Central memory CD8-positive, alpha-beta T cell (primary cell): ENCODE data around the gene MT1H.
"Not testable (repeated sequence)": the region's sequence is repeated elsewhere in the genome, so short reads cannot be mapped to it uniquely, and the experiment has no call there.

Experiments used
- ATAC-seq: fragments of 150-1000 bp; cut with Tn5 transposase; replicated peaks from 2 replicates; pipeline ENCODE4 v1.10.0; 2022; ENCODE audit warnings: mild to moderate bottlenecking, moderate FRiP score, moderate number of reproducible peaks; ENCODE audit not compliant: poor library complexity, severe bottlenecking; ENCODE audit errors: extremely low read depth
- DNase-seq, 2 donors: peaks; one replicate each; pipeline ENCODE4 v3.0.0; 2021; ENCODE audit warnings: low spot score in 2 of 2
- H3K27ac Mint-ChIP-seq: one replicate; pipeline ENCODE4 v1.8.0; 2022; ENCODE audit warnings: low read depth, mild to moderate bottlenecking, moderate library complexity, mixed read lengths
- H3K27me3 Mint-ChIP-seq: one replicate; pipeline ENCODE4 v1.8.0; 2022; ENCODE audit warnings: mixed read lengths
- H3K36me3 Mint-ChIP-seq: one replicate; pipeline ENCODE4 v1.8.0; 2022; ENCODE audit warnings: mild to moderate bottlenecking, moderate library complexity, mixed read lengths; ENCODE audit not compliant: insufficient read depth
- H3K4me1 Mint-ChIP-seq: one replicate; pipeline ENCODE4 v1.8.0; 2022; ENCODE audit warnings: mixed read lengths
- H3K4me3 Mint-ChIP-seq: one replicate; pipeline ENCODE4 v1.8.0; 2022; ENCODE audit warnings: mild to moderate bottlenecking, moderate library complexity, mixed read lengths
- H3K9me3 Mint-ChIP-seq: one replicate; pipeline ENCODE4 v1.8.0; 2022; ENCODE audit warnings: mixed read lengths

MT1H gene

GRCh38 chr16:56669005-56669839 is at the start of gene MT1H:
Gene MT1H (plus strand): TSS chr16:56669814. CDS start chr16:56669885, 71 bp downstream.
- DNase-seq (no peak), ATAC-seq (no peak)
- Mint-ChIP-seq H3K4me1 (peaks cover 11% of the 10 kb centered on the region), H3K4me3 (no peak within 1 kb of the TSS), H3K36me3 (peaks cover 6% of the 10 kb centered on the region), H3K27me3 (peaks cover 80% of the 10 kb centered on the region), H3K27ac (no peak within 1 kb of the TSS), H3K9me3 (no peaks in the 10 kb centered on the region)

DNA sequence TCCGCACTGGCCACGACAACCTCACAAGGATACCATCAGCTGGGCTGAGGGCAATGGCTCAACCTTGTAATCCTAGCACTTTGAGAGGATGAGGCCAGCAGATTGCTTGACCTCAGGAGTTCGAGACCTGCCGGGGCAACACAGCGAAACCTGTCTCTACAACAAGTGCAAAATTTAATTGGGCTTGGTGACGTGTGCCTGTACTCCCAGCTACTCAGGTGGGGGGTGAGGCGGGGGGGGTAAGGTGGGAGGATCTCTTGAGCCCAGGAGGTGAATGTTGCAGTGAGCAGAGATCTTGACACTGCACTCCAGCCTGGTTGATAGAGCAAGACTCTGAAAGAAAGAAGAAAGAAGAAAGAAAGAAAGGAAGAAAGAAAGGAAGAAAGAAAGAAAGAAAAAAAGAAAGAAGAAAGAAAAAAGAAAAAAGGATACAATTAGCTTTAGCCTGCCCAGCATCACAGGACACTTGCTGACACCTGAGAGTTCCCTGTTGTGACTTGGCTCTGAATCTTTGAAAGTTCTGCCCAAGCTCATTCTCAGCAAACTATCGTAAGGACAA is 49.2 kb upstream of the MT1H start:
- no peak overlapping the region for H3K4me3 Mint-ChIP-seq
- DNase-seq: no peak
- H3K27ac Mint-ChIP-seq: no peak overlapping the region
- peaks cover 14% of the 10 kb centered on the region for H3K27me3 Mint-ChIP-seq
- H3K4me1 Mint-ChIP-seq: peaks cover 8% of the 10 kb centered on the region
- no peaks in the 10 kb centered on the region for H3K9me3 Mint-ChIP-seq
- ATAC-seq: no peak
- peaks cover 2% of the 10 kb centered on the region for H3K36me3 Mint-ChIP-seq

- not testable (repeated sequence) for H3K36me3 Mint-ChIP-seq, DNase-seq, H3K4me3 Mint-ChIP-seq, H3K9me3 Mint-ChIP-seq, ATAC-seq, H3K27ac Mint-ChIP-seq
- peaks cover 10% of the 10 kb centered on the region for H3K27me3 Mint-ChIP-seq
- H3K4me1 Mint-ChIP-seq: peaks cover 15% of the 10 kb centered on the region
Observed at GRCh38 chr16:56621665-56622445, 47.8 kb upstream of the MT1H start.

DNA sequence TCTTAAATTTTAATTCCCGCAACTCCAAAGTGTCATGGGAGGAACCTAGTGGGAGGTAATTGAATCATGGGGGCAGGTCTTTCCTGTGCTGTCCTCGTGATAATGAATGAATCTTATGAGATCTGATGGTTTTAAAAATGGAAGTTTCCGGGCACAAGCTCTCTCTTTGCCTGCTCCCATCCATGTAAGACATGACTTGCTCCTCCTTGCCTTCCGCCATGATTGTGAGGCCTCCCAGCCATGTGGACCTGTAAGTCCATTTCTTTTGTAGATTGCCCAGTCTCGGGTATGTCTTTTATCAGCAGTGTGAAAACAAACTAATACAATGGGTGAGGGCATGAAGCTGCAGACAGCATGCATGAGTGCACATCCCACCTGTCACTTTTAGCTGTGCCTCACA is 46.4 kb upstream of the MT1H start:
- not testable (repeated sequence) for H3K36me3 Mint-ChIP-seq, H3K9me3 Mint-ChIP-seq, H3K4me3 Mint-ChIP-seq, H3K27ac Mint-ChIP-seq, H3K27me3 Mint-ChIP-seq, ATAC-seq, DNase-seq
- peaks cover 15% of the 10 kb centered on the region for H3K4me1 Mint-ChIP-seq

- ATAC-seq: no peak
- Mint-ChIP-seq H3K9me3 (no peaks in the 10 kb centered on the region), H3K4me3 (no peak overlapping the region), H3K27me3 (no peaks in the 10 kb centered on the region), H3K4me1 (peaks cover 15% of the 10 kb centered on the region), H3K27ac (no peak overlapping the region), H3K36me3 (peaks cover 5% of the 10 kb centered on the region)
- no peak for DNase-seq
Observed at GRCh38 chr16:56623637-56624036, 46.0 kb upstream of the MT1H start.

DNA sequence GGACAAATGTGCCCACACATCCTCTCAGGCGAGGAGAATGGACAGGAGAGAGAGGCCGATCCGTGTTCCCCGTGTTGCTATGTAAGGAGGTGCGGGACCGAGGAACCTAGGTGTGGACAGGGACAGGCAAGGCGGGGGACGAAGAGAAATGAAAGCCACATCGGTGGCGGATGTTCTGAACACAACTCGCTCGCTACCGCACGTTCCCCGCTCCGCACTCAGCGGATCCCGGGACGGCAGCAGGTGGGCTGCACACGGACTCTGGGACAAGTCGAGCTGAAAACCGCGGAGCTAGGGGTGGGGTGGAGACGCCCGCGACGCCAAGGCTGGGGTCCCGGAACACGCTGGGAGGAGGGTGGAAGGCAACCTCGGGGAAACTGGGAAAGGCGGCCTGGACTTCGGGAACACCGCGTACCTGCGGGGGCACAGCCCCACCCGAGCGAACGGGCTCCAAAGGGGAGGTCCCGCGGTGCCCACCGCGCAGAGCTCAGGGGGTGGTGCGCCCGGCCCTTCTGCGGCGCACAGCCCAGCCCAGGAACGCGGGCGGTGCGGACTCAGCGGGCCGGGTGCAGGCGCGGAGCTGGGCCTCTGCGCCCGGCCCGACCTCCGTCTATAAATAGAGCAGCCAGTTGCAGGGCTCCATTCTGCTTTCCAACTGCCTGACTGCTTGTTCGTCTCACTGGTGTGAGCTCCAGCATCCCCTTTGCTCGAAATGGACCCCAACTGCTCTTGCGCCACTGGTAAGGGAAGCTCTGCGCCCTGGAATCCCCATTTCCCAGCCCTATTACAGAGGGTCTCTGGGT is 44.3 kb upstream of the MT1H start, which contains the start of gene MT1E:
TSS of gene MT1E (plus strand) at position 642 of the 803 bp plus-strand sequence. CDS start at position 713, 71 bp downstream.
- peaks cover 15% of the 10 kb centered on the region for H3K4me1 Mint-ChIP-seq
- peaks cover 1% of the 10 kb centered on the region for H3K27me3 Mint-ChIP-seq
- DNase-seq (peak in 1 of 2 donors; percentile 54), ATAC-seq (peak; percentile 98)
- peak within 1 kb of the TSS; percentile 91 for H3K27ac Mint-ChIP-seq
- H3K4me3 Mint-ChIP-seq: peak within 1 kb of the TSS; percentile 97
- peaks cover 5% of the 10 kb centered on the region for H3K36me3 Mint-ChIP-seq
- no peaks in the 10 kb centered on the region for H3K9me3 Mint-ChIP-seq

- DNase-seq (no peak), ATAC-seq (peak; percentile 13)
- peaks cover 15% of the 10 kb centered on the region for H3K4me1 Mint-ChIP-seq
- no peaks in the 10 kb centered on the region for H3K9me3 Mint-ChIP-seq
- H3K36me3 Mint-ChIP-seq: peaks cover 5% of the 10 kb centered on the region
- H3K27me3 Mint-ChIP-seq: peaks cover 9% of the 10 kb centered on the region
- peak overlapping the region; percentile 91 for H3K27ac Mint-ChIP-seq
- H3K4me3 Mint-ChIP-seq: peak overlapping the region; percentile 97
Observed at GRCh38 chr16:56625943-56626654, 43.5 kb upstream of the MT1H start.

DNA sequence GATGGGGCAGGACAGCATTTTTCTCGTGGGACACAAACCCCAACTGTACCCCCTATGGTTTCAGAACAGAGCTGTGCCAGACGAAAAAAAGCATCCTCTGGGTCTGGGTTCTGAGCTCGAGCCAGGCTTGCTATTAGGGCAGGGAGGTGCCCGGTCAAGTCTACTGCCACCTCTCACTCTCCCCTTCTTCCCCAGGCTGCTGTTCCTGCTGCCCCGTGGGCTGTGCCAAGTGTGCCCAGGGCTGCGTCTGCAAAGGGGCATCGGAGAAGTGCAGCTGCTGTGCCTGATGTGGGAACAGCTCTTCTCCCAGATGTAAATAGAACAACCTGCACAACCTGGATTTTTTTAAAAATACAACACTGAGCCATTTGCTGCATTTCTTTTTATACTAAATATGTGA is 42.9 kb upstream of the MT1H start:
- Mint-ChIP-seq H3K4me3 (peak overlapping the region; percentile 97), H3K9me3 (no peaks in the 10 kb centered on the region), H3K27ac (no peak overlapping the region), H3K27me3 (peaks cover 15% of the 10 kb centered on the region), H3K36me3 (peaks cover 5% of the 10 kb centered on the region), H3K4me1 (peaks cover 16% of the 10 kb centered on the region)
- DNase-seq (no peak), ATAC-seq (no peak)

GRCh38 chr16:56628486-56629350 is 40.9 kb upstream of the MT1H start:
- Mint-ChIP-seq H3K9me3 (no peaks in the 10 kb centered on the region), H3K4me3 (no peak overlapping the region), H3K27ac (no peak overlapping the region), H3K4me1 (peaks cover 20% of the 10 kb centered on the region), H3K36me3 (peaks cover 5% of the 10 kb centered on the region), H3K27me3 (peaks cover 35% of the 10 kb centered on the region)
- ATAC-seq: no peak
- DNase-seq: no peak

DNA sequence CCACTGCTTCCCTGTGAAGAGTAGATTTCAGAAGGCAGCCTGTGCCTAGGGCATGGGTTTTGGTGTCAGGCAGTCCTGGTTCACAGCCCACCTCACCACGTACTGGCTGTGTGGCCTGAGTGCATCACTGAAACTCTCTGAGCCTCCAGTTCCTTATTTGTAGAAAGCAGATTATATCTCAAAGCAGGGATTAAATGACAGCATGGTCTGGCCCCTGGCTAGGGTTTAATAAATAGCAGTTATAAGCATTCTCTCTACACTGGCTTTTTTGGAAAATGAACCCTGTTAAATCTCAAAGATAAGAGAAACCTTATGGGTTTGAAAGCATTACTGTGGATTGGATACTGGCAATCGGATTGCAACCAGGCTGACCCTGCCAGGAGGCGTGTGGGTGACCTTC is 40.1 kb upstream of the MT1H start:
- peaks cover 5% of the 10 kb centered on the region for H3K36me3 Mint-ChIP-seq
- H3K27me3 Mint-ChIP-seq: peaks cover 43% of the 10 kb centered on the region
- no peaks in the 10 kb centered on the region for H3K9me3 Mint-ChIP-seq
- H3K4me1 Mint-ChIP-seq: peaks cover 20% of the 10 kb centered on the region
- ATAC-seq: no peak
- DNase-seq: no peak
- no peak overlapping the region for H3K4me3 Mint-ChIP-seq
- no peak overlapping the region for H3K27ac Mint-ChIP-seq

GRCh38 chr16:56630134-56630533 is 39.5 kb upstream of the MT1H start:
- no peaks in the 10 kb centered on the region for H3K9me3 Mint-ChIP-seq
- H3K27ac Mint-ChIP-seq: no peak overlapping the region
- no peak overlapping the region for H3K4me3 Mint-ChIP-seq
- H3K36me3 Mint-ChIP-seq: peaks cover 3% of the 10 kb centered on the region
- no peak for DNase-seq
- peaks cover 20% of the 10 kb centered on the region for H3K4me1 Mint-ChIP-seq
- peaks cover 49% of the 10 kb centered on the region for H3K27me3 Mint-ChIP-seq
- no peak for ATAC-seq
